ENCODE results near the gene CKAP5.

CKAP5 gene

GRCh38 chr11:46736146-46736545 is 109.9 kb downstream of the CKAP5 start:
- ChIA-PET POLR2A (no interaction called here), CTCF (interaction anchor here (0.6 kb wide), 1 partner anchor 55 kb away, joined by 4 read pairs; no protein-coding TSS in a partner anchor)
- no peak for DNase-seq (ENCODE audit: extremely low spot score)
- TF ChIP-seq FOXM1 (IDR thresholded peaks at IDR 0.05; ENCODE audit: borderline replicate concordance) (no peak), FOXK2 (IDR thresholded peaks at IDR 0.05) (no peak), TARDBP (IDR thresholded peaks at IDR 0.05) (no peak), CTBP1 (IDR thresholded peaks at IDR 0.05; ENCODE audit: borderline replicate concordance) (no peak)

DNA sequence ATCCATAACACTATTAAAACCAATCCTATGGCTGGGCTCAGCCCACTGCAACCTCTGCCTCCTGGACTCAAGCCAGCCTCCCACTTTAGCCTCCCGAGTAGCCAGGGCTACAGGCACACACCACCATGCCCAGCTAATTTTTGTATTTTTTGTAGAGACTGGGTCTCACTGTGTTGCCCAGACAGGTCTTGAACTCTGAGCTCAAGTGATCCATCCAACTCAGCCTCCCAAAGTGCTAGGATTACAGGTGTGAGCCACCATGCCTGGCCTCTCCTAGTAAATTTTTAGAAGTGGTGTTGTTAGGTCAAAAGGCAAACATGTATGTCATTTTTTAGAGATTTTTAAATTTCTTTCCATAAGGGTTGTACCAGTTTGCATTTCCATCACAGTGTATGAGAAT is 112.8 kb downstream of the CKAP5 start:
- ChIA-PET POLR2A (no interaction called here), CTCF (no interaction called here)

DNA sequence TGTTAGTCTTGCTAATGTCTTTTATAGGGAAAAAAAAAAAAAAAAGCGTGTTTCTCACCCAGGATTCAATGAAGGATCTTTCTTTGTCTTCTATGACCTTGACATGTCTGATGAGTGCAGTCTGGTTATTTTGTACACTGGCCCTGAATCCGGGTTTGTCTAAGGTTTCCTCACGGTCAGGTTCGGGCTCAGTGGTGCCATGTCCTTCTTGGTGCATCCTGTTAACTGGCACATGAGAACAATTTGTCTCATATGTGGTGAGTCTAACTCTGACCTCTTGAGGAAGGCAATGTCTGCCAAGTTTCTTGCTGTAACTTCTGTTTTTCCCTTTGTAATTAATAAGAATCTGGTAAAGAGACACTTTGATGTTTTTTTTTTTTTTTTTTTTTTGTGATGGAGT is 114.5 kb downstream of the CKAP5 start:
- ChIA-PET CTCF (no interaction called here), POLR2A (no interaction called here)
- DNase-seq (ENCODE audit: extremely low spot score) = no peak
- no peak for TF ChIP-seq SUZ12 (IDR thresholded peaks at IDR 0.05)
- no peak for TF ChIP-seq FOXA1 (IDR thresholded peaks at IDR 0.05)
- no peak for TF ChIP-seq CTBP1 (IDR thresholded peaks at IDR 0.05; ENCODE audit: borderline replicate concordance)
- no peak for TF ChIP-seq ELF4 (IDR thresholded peaks at IDR 0.05)
- TF ChIP-seq BHLHE40 (IDR thresholded peaks at IDR 0.05; ENCODE audit: borderline replicate concordance) = no peak
- TF ChIP-seq FOXK2 (IDR thresholded peaks at IDR 0.05) = no peak
- no peak for TF ChIP-seq SP1 (IDR thresholded peaks at IDR 0.05)
- no peak for TF ChIP-seq FOXM1 (IDR thresholded peaks at IDR 0.05; ENCODE audit: borderline replicate concordance)
- no peak for TF ChIP-seq L3MBTL2 (conservative IDR thresholded peaks at IDR 0.05)
- TF ChIP-seq, protein P1, sequence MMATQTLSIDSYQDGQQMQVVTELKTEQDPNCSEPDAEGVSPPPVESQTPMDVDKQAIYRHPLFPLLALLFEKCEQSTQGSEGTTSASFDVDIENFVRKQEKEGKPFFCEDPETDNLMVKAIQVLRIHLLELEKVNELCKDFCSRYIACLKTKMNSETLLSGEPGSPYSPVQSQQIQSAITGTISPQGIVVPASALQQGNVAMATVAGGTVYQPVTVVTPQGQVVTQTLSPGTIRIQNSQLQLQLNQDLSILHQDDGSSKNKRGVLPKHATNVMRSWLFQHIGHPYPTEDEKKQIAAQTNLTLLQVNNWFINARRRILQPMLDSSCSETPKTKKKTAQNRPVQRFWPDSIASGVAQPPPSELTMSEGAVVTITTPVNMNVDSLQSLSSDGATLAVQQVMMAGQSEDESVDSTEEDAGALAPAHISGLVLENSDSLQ (IDR thresholded peaks at IDR 0.05) = no peak
- no peak for TF ChIP-seq HDGF (IDR thresholded peaks at IDR 0.05; ENCODE audit: borderline replicate concordance)

More for the DNA sequence above, 112.8 kb downstream of the CKAP5 start:
- DNase-seq (ENCODE audit: extremely low spot score) = no peak
- TF ChIP-seq FOXK2 (IDR thresholded peaks at IDR 0.05) = no peak
- TF ChIP-seq ARNT (IDR thresholded peaks at IDR 0.05) = no peak
- no peak for TF ChIP-seq BHLHE40 (IDR thresholded peaks at IDR 0.05; ENCODE audit: borderline replicate concordance)
- no peak for TF ChIP-seq TARDBP (IDR thresholded peaks at IDR 0.05)
- TF ChIP-seq ELF4 (IDR thresholded peaks at IDR 0.05) = no peak
- TF ChIP-seq ZNF384 (IDR thresholded peaks at IDR 0.05) = no peak
- no peak for TF ChIP-seq NFRKB (IDR thresholded peaks at IDR 0.05)
- no peak for TF ChIP-seq SUZ12 (IDR thresholded peaks at IDR 0.05)
- no peak for TF ChIP-seq LEF1 (IDR thresholded peaks at IDR 0.05; ENCODE audit: borderline replicate concordance)
- TF ChIP-seq FOXM1 (IDR thresholded peaks at IDR 0.05; ENCODE audit: borderline replicate concordance) = no peak
- no peak for TF ChIP-seq CTBP1 (IDR thresholded peaks at IDR 0.05; ENCODE audit: borderline replicate concordance)

DNA sequence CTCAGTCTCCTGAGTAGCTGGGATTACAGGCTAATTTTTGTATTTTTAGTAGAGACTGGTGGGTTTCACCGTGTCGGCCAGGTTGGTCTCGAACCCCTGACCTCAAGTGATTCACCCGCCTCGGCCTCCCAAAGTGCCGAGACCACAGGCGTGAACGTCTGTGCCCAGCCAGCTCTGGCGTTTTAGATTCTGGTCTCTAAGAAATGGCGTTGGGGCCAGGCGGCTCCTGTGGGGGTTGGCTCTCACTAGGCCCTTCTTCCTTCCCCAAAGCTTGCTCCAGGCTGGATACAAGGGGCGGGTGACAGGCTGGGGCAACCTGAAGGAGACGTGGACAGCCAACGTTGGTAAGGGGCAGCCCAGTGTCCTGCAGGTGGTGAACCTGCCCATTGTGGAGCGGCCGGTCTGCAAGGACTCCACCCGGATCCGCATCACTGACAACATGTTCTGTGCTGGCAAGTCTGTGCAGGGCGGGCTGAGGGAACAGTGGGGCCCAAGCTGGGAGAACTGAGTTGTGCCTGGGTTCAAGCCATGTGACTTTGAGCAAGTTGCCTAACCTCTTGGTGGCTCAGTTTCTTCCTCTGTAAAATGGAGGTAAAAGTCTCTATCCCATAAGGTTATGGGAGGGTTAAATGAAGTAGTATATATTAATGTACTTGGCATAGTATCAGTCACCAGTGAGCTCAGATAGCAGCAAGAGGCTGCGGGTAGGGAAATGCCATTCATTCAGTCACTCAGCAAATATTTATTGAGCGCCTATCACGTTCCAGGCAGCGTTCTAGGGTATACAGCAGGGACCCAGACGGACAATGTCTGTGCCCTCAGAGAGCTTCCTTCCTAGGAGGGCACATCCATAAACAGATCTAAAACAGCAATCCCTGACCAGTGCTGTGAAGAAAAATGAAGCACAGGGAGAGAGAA is 116.7 kb downstream of the CKAP5 start:
- TF ChIP-seq CTBP1 (IDR thresholded peaks at IDR 0.05; ENCODE audit: borderline replicate concordance) (no peak), NFRKB (IDR thresholded peaks at IDR 0.05) (no peak), FOXK2 (IDR thresholded peaks at IDR 0.05) (no peak), BHLHE40 (IDR thresholded peaks at IDR 0.05; ENCODE audit: borderline replicate concordance) (no peak), LEF1 (IDR thresholded peaks at IDR 0.05; ENCODE audit: borderline replicate concordance) (no peak), FOXM1 (IDR thresholded peaks at IDR 0.05; ENCODE audit: borderline replicate concordance) (no peak), HDGF (IDR thresholded peaks at IDR 0.05; ENCODE audit: borderline replicate concordance) (no peak), ARNT (IDR thresholded peaks at IDR 0.05) (no peak), L3MBTL2 (conservative IDR thresholded peaks at IDR 0.05) (no peak), FOXA1 (IDR thresholded peaks at IDR 0.05) (no peak), ELF4 (IDR thresholded peaks at IDR 0.05) (no peak)
- no peak for DNase-seq (ENCODE audit: extremely low spot score)
- POLR2A ChIA-PET = no interaction called here
- CTCF ChIA-PET = no interaction called here

- POLR2A ChIA-PET = no interaction called here
- TF ChIP-seq FOXM1 (IDR thresholded peaks at IDR 0.05; ENCODE audit: borderline replicate concordance) (no peak), L3MBTL2 (conservative IDR thresholded peaks at IDR 0.05) (no peak), FOXK2 (IDR thresholded peaks at IDR 0.05) (no peak), SP1 (IDR thresholded peaks at IDR 0.05) (no peak), NFRKB (IDR thresholded peaks at IDR 0.05) (no peak), ELF4 (IDR thresholded peaks at IDR 0.05) (no peak), ARNT (IDR thresholded peaks at IDR 0.05) (no peak), LEF1 (IDR thresholded peaks at IDR 0.05; ENCODE audit: borderline replicate concordance) (no peak), TARDBP (IDR thresholded peaks at IDR 0.05) (no peak), SUZ12 (IDR thresholded peaks at IDR 0.05) (no peak)
- DNase-seq (ENCODE audit: extremely low spot score) = no peak
- CTCF ChIA-PET = no interaction called here
Measured at GRCh38 chr11:46728659-46729040, 117.4 kb downstream of the CKAP5 start.

DNA sequence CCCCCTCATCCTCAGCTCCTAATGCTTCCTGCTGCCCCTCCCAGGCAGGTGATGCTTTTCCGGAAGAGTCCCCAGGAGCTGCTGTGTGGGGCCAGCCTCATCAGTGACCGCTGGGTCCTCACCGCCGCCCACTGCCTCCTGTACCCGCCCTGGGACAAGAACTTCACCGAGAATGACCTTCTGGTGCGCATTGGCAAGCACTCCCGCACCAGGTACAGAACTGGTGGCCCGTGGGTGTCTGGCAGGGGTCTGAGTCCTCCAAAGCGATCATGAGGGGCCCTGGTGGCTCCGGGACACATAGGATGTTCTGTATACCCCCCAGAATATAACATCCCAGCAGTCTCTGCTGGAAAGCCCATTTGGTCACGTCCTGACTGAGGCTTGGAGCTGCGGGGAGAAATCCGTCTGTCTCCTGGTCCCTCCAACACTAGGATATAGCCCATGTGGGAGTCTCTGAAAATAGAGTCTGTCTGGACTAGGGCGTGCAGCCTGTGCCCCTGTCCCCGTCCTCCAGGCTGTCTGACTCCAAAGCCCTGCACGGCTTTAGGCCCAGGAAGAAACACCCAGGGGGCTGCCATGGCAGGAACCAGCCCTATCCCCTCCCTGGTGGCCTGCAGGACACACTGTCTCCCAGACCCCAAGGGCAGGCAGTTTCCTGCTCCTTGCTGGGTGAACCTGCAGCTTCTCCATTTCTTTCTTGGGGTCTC is 118.0 kb downstream of the CKAP5 start:
- ChIA-PET CTCF (interaction anchor here (0.6 kb wide), 1 partner anchor 29 kb away, joined by 4 read pairs; no protein-coding TSS in a partner anchor), POLR2A (no interaction called here)
- no peak for TF ChIP-seq HDGF (IDR thresholded peaks at IDR 0.05; ENCODE audit: borderline replicate concordance)
- TF ChIP-seq ZNF384 (IDR thresholded peaks at IDR 0.05) = no peak
- no peak for TF ChIP-seq CTBP1 (IDR thresholded peaks at IDR 0.05; ENCODE audit: borderline replicate concordance)
- no peak for TF ChIP-seq FOXM1 (IDR thresholded peaks at IDR 0.05; ENCODE audit: borderline replicate concordance)

More for the DNA sequence above, 118.0 kb downstream of the CKAP5 start:
- no peak for DNase-seq (ENCODE audit: extremely low spot score)
